Measurements from ENCODE around the gene FAM240A. TPM values are rescaled to one million over a fixed set of nuclear protein-coding genes. Genes with fewer than 3 reads are reported as not detected.

FAM240A gene
- total RNA-seq, 2 donors from 2014 or later, result not detected

DNA sequence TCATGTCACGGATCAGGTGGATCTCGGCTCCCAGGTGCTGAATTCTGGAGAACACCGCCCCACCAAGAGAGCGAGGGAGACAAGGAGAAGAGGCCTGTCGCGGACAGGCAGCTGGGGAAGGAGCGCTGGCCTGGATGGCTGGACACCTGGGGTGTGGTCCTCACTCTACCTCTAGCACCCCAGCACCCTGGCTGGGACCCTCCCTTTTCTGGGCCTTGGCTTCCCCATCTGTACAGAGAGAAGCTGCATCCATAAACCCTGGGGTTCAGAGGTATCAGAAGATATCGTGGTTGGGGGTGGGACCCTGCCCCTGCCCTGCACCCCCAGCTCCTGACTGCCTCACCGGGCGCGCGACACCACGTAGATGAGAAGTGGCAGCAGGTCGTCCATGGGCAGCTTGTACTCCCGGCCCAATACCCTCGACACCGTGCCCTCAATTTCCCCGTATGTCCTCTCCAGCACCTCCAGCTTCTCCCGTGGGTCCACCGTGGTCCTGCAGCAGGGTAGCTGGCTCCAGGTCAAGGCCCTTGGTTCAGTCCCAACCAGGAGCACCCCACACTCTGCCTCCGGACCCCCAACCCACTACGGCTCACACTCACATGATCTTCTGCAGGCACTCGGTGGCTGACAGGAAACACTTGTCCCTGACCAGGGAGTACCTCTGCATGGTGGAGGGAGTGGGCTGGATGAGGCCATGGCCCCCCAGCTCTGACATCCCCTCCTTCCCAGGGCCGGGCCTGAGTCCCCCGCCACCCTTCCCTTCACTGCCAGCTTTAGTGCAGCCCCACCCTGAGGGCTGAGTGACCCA lies 59.4 kb downstream of the FAM240A start:
- DNase-seq, result no peak
- no peak overlapping the region for H3K4me3 Mint-ChIP-seq
- no peak for ATAC-seq (replicated peaks in 1 of 2)

GRCh38 chr3:46672349-46672695 lies 60.0 kb downstream of the FAM240A start:
- no peak overlapping the region for H3K27ac Mint-ChIP-seq
- H3K9me3 Mint-ChIP-seq, result no peaks in the 10 kb centered on the region
- no peaks in the 10 kb centered on the region for H3K27me3 Mint-ChIP-seq (ENCODE audit: low read depth)
- no peak for DNase-seq
- H3K4me3 Mint-ChIP-seq, result no peak overlapping the region
- ATAC-seq (replicated peaks in 1 of 2), result no peak
- H3K4me1 Mint-ChIP-seq (ENCODE audit: low read depth), result no peaks in the 10 kb centered on the region
- no peaks in the 10 kb centered on the region for H3K36me3 Mint-ChIP-seq (ENCODE audit: insufficient read depth in 2 of 2)

More for the DNA sequence above, 59.4 kb downstream of the FAM240A start:
- Mint-ChIP-seq H3K27ac (no peak overlapping the region), H3K9me3 (no peaks in the 10 kb centered on the region), H3K27me3 (ENCODE audit: low read depth) (no peaks in the 10 kb centered on the region), H3K36me3 (ENCODE audit: insufficient read depth in 2 of 2) (no peaks in the 10 kb centered on the region), H3K4me1 (ENCODE audit: low read depth) (no peaks in the 10 kb centered on the region)

DNA sequence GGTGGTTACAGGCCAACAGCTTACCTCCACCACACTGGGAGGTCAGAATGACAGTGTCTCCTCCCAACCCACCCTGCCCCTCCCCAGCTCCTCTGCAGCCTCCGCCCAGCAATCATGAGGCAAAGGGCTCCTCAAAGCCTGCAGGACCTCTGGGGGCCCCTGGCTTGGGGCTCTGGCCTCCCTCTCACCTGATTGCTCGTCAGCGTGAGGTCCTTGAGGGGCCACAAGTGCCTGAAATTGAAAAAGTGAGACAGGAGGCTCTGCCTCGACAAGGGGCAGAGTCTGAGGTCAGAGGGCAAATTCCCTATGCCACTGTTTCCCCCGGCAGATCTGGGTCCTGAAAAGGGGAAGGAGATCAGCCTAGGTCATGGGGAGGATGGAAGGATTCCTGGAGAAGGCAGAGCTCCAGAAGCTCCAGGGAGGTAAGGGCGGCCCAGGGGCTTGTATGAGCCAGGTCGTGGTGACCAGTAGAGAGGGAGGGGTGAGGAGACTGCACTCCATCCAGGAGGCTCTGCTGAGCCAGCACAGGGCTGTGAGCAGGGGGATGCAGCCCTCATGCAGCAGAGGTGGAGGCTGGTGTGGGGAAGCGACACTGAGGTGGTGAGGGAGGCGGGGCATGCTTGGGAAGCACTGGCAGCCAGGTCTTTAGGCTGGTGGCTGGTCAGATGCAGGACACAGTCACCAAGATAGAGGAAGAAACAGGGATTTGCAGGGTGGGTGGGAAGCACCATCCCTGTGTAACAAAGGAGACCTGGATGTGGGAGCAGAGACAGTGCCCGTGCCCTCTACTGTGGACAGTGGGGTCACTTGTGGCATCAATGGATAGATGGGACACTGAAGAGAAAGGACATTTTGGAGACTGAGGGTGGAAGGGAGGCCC lies 61.1 kb downstream of the FAM240A start:
- Mint-ChIP-seq H3K36me3 (ENCODE audit: insufficient read depth in 2 of 2) (no peaks in the 10 kb centered on the region), H3K4me1 (ENCODE audit: low read depth) (no peaks in the 10 kb centered on the region), H3K9me3 (no peaks in the 10 kb centered on the region), H3K4me3 (no peak overlapping the region), H3K27ac (no peak overlapping the region), H3K27me3 (ENCODE audit: low read depth) (no peaks in the 10 kb centered on the region)
- ATAC-seq (replicated peaks in 1 of 2), result no peak
- no peak for DNase-seq

DNA sequence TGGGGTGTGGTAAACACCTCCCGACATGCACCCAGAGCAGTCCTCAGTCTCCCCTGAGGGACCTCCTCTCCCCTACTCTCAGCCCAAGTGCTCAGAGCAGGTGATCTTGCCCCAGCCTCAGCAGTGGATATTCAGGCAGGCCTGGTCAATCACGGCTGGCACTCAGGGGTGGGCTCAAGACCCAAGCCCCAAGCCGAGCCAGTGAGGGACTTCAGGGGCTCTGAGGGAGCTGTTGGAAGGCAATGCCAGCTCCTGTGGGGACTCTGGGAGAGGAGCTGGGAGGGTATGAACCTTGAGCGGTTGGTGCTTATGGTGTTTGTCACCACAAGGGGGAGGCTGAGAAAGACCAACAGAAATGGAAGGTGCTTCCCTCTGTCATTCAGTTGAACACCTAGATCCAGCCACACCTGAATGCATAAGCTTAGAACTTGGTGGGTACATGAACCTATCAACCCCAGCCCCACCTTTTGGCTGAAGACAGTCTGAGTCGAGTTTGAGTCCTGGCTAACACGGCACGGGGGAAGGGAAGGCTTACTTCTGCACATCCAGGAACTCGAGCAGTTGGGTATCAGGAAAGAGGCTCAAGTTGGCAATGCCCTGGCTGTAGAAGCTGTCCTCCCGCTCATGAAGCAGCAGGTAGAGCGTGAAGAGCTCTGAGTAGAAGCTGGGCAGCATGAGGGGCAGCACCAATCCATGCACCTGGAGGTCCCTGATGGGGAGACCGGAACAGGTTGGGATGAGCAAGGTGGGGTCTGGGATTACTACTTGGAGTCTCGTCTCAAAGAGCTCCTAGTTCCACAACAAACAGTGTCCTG lies 61.9 kb downstream of the FAM240A start:
- Mint-ChIP-seq H3K27ac (no peak overlapping the region), H3K36me3 (ENCODE audit: insufficient read depth in 2 of 2) (no peaks in the 10 kb centered on the region), H3K9me3 (no peaks in the 10 kb centered on the region), H3K27me3 (ENCODE audit: low read depth) (no peaks in the 10 kb centered on the region), H3K4me1 (ENCODE audit: low read depth) (no peaks in the 10 kb centered on the region), H3K4me3 (no peak overlapping the region)
- ATAC-seq (replicated peaks in 1 of 2) (no peak), DNase-seq (no peak)

GRCh38 chr3:46675426-46675825 lies 63.1 kb downstream of the FAM240A start:
- ATAC-seq (replicated peaks in 1 of 2) (no peak), DNase-seq (no peak)
- no peaks in the 10 kb centered on the region for H3K9me3 Mint-ChIP-seq

More at GRCh38 chr3:46675426-46675825, 63.1 kb downstream of the FAM240A start:
- Mint-ChIP-seq H3K4me1 (ENCODE audit: low read depth) (no peaks in the 10 kb centered on the region), H3K36me3 (ENCODE audit: insufficient read depth in 2 of 2) (no peaks in the 10 kb centered on the region), H3K27ac (no peak overlapping the region), H3K4me3 (no peak overlapping the region), H3K27me3 (ENCODE audit: low read depth) (no peaks in the 10 kb centered on the region)

Other genes starting within 250 kb of the FAM240A start
- 1 to 10 TPM in 1 of 2 donors, under 1 TPM in 1; 0.29 to 1.4 TPM for gene CCR5, start 241.6 kb upstream of the FAM240A start, total RNA-seq
- 1 to 10 TPM; 2.5 to 3.2 TPM for gene CCRL2, start 205.3 kb upstream of the FAM240A start, total RNA-seq
- gene LTF, start 147.6 kb upstream of the FAM240A start, total RNA-seq, result not detected
- not detected for gene RTP3, start 114.5 kb upstream of the FAM240A start, total RNA-seq
- under 1 TPM in 1 of 2 donors, not detected in 1; 0.19 TPM for gene LRRC2, start 46.2 kb upstream of the FAM240A start, total RNA-seq
- gene ALS2CL, start 81.2 kb downstream of the FAM240A start, total RNA-seq, result 1 to 10 TPM; 1.9 to 3.1 TPM
- 1 to 10 TPM; 1.2 to 1.5 TPM for gene TMIE, start 88.9 kb downstream of the FAM240A start, total RNA-seq
- gene PRSS50, start 105.3 kb downstream of the FAM240A start, total RNA-seq, result under 1 TPM; 0.07 to 0.09 TPM

Measured in activated T-cell treated with anti-CD3 and anti-CD28 coated beads, Interleukin-2, amount 50 U/mL, for 72 hours (primary cell).